Left hindlimb (tissue), 1 donor: ENCODE results near the gene GIGYF2.
"Not testable (repeated sequence)": the region's sequence is repeated elsewhere in the genome, so short reads cannot be mapped to it uniquely, and the experiment has no call there.

Source experiments
- DNase-seq: peaks from one replicate; pipeline ENCODE4 v3.0.0-alpha.2; 2018

The GIGYF2 gene

GRCh38 chr2:232691117-232691516 is 6.0 kb upstream of the GIGYF2 start:
- DNase-seq: not testable (repeated sequence)

- DNase-seq: no peak
Measured at GRCh38 chr2:232693344-232693743, 3.8 kb upstream of the GIGYF2 start.

- no peak for DNase-seq
Measured at GRCh38 chr2:232696609-232697058, 497 bp upstream of the GIGYF2 start.

- no peak for DNase-seq
Measured at GRCh38 chr2:232697807-232698110, 628 bp downstream of the GIGYF2 start.

GRCh38 chr2:232698556-232699091 is 1.5 kb downstream of the GIGYF2 start:
- DNase-seq: no peak

- no peak for DNase-seq
Measured at GRCh38 chr2:232699110-232699509, 2.0 kb downstream of the GIGYF2 start.

- DNase-seq: no peak
Measured at GRCh38 chr2:232700154-232700553, 3.0 kb downstream of the GIGYF2 start.

GRCh38 chr2:232707076-232707475 is 9.9 kb downstream of the GIGYF2 start:
- DNase-seq: no peak

- no peak for DNase-seq
Measured at GRCh38 chr2:232713505-232713904, 16.4 kb downstream of the GIGYF2 start.

- DNase-seq: no peak
Measured at GRCh38 chr2:232714969-232715368, 17.8 kb downstream of the GIGYF2 start.

GRCh38 chr2:232720056-232720455 is 22.9 kb downstream of the GIGYF2 start:
- not testable (repeated sequence) for DNase-seq

- DNase-seq: no peak
Measured at GRCh38 chr2:232721261-232721660, 24.1 kb downstream of the GIGYF2 start.

- no peak for DNase-seq
Measured at GRCh38 chr2:232721882-232722281, 24.8 kb downstream of the GIGYF2 start.

GRCh38 chr2:232723027-232723426 is 25.9 kb downstream of the GIGYF2 start:
- DNase-seq: no peak

- no peak for DNase-seq
Measured at GRCh38 chr2:232728785-232729184, 31.7 kb downstream of the GIGYF2 start.

GRCh38 chr2:232731470-232731869 is 34.3 kb downstream of the GIGYF2 start:
- no peak for DNase-seq

- no peak for DNase-seq
Measured at GRCh38 chr2:232741294-232741693, 44.2 kb downstream of the GIGYF2 start.

- DNase-seq: no peak
Measured at GRCh38 chr2:232741972-232742371, 44.8 kb downstream of the GIGYF2 start.

- no peak for DNase-seq
Measured at GRCh38 chr2:232744963-232745362, 47.8 kb downstream of the GIGYF2 start.

- DNase-seq: no peak
Measured at GRCh38 chr2:232748038-232748437, 50.9 kb downstream of the GIGYF2 start.

- DNase-seq: no peak
Measured at GRCh38 chr2:232749331-232749730, 52.2 kb downstream of the GIGYF2 start.

GRCh38 chr2:232750135-232750671 is 53.1 kb downstream of the GIGYF2 start:
- no peak for DNase-seq

GRCh38 chr2:232757905-232758304 is 60.8 kb downstream of the GIGYF2 start:
- DNase-seq: no peak

GRCh38 chr2:232761301-232761907 is 64.3 kb downstream of the GIGYF2 start:
- no peak for DNase-seq

- DNase-seq: no peak
Measured at GRCh38 chr2:232767866-232768265, 70.7 kb downstream of the GIGYF2 start.
